HuH-7 (cell line): ENCODE data around the gene TMEM181.

Experiments
- DNase-seq: peaks from one replicate; pipeline ENCODE4 v3.0.0; 2011; ENCODE audit warnings: low spot score

TMEM181 gene

GRCh38 chr6:158564243-158565121 lies 4.6 kb downstream of the TMEM181 start:
- DNase-seq, result no peak

GRCh38 chr6:158565122-158565429 lies 5.2 kb downstream of the TMEM181 start:
- no peak for DNase-seq

DNA sequence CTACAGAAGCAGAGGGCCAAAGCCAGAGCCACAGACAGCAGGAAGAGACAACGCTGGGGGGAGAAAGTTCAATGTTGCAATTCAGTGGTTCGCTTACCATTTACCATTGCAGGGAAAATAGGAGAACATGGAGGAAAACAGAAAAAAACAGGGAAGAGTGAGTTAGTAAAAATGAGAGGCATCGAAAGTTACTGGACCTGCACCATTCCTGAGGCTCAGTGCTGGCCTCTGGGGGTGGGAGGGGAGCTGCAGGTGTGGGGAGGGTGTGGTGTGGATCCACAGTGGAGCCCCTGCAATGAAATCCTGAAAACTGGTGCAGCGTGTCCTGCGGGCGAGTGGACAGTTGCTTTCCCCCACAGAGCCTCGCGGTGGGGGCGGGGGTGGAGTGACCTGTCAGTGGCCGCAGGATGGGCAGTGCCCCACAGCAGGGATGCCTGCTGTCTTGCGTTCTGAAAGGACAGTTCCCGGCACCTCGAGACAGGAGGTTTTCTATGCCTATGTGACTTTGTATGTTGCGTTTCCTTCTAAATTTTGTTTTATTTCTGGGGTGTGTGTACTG lies 5.7 kb downstream of the TMEM181 start:
- no peak for DNase-seq

- DNase-seq, result no peak
These were observed 6.4 kb downstream of the TMEM181 start for GRCh38 chr6:158566207-158566818.

DNA sequence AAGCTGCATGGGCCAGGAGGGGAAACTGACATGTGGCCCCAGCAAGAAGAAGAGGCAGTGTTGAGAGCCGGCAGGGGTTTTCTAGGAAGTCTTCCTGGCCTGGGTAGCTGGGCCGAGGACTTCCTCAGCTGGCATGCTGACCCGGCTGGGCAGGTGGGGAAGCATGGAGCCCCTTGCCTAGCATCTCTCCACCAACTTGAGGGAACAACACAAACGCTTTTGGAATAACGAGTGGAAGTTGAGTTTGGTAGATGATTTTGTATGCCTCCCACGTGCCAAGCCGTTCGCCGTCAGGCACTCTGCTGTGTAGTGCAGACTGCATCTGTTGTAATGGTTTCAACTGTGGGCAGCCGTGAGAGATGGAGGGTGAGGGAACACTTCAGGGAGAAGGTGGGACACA lies 7.3 kb downstream of the TMEM181 start:
- no peak for DNase-seq

DNA sequence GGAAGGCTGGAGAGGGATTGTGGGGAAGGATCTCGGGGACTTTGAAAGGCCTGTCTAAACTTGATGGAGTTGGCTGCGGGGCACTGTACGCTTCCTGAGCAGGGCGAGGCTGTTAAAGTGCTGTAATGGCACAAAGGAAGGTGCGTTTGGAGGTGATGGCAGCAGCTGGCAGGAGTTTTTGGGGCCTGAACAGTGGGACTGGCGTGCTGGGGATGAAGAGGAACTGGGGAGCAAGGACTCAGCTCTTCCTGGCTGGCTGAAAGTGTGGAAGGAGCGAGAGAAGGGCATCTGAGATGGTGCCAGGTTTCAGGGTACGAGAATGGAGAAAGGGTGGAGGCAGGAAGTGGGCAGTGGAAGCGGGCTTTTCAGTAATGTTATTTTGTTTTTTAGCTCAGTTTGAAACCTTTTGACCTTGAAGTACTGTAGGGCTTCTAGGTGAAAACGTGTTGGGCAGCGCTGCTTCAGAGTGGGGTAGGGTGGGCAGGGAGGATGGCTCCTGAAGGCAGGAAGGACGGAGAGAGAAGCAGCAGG lies 8.0 kb downstream of the TMEM181 start:
- DNase-seq, result no peak

- DNase-seq, result no peak
These were observed 8.7 kb downstream of the TMEM181 start for GRCh38 chr6:158568549-158568948.

GRCh38 chr6:158569036-158569435 lies 9.1 kb downstream of the TMEM181 start:
- DNase-seq, result no peak

DNA sequence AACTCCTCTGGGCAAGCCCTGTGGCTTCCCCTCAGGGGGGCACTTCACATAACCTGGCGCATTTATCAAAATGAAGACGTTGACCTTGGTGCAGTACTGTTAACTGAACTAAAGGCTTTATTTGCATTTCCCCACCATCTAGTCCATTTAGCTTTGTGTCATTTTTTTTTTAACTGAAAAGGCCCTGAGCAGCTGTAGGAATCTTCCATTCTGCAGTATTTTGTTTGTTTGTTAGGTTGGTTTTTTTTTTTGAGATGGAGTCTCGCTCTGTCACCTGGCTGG lies 10.7 kb downstream of the TMEM181 start:
- no peak for DNase-seq

GRCh38 chr6:158571826-158572652 lies 12.1 kb downstream of the TMEM181 start:
- DNase-seq, result peak; percentile 80

DNA sequence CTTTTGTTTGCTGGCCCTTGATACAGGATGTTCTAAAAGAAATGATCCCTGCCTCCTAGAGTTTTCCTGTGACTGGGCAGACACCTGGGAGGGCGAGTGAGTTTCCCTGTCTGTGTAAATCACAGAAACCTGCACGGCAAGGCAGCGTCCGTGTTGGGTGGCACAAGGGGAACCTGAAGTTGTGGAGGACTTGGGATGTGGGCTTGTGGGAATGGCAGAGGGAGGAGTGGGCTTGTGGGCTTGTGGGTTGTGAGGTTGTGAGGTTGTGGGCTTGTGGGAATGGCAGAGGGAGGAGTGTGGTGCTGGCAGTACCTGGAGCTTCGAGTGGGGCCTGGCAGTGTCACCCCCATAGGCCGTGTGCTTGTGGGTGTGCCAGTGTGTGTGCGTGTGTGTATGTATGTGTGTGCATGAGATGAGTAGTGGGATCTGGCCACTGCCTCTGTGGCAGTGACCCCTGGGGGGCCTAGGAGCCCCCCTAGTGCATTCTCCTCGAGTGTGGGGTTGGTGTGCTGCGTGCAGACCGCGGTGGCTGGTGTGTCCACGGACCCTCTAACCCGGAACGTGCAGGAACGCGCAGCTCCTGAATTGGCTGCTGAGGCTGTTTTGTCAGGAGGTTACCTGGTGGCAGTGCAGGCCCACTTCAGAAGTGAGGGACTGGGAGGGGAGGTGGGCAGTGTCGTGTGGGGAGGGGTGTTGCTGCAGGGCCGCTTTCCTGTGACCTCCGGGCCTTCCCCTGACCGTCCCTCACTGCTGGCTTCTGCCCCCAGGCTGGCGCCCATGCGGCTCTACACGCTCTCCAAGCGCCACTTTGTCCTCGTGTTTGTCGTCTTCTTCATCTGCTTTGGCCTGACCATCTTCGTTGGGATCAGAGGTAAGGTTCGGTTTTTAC lies 13.0 kb downstream of the TMEM181 start:
- DNase-seq, result no peak

DNA sequence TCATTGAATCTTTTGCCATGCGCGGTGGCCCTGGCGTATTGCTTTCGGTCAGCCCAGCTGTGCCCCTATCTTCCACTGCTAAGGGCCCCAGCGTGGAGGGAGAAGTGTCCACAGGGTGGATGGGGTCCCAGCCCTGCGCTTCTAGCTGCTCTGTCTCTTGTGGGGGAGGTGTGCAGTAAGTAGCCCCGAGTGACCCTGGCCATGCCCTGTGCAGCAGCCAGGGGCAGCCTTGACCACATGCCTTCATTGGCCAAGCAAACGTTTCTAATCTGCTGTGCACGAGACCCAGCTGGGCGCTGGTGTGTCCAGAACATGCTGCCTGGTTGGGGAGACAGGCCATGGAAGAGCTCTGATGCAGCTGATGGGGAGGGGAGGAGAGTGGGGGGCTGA lies 13.6 kb downstream of the TMEM181 start:
- DNase-seq, result no peak

- no peak for DNase-seq
These were observed 14.9 kb downstream of the TMEM181 start for GRCh38 chr6:158574800-158575199.

GRCh38 chr6:158575550-158575949 lies 15.7 kb downstream of the TMEM181 start:
- no peak for DNase-seq

GRCh38 chr6:158584236-158584651 lies 24.4 kb downstream of the TMEM181 start:
- DNase-seq, result no peak

DNA sequence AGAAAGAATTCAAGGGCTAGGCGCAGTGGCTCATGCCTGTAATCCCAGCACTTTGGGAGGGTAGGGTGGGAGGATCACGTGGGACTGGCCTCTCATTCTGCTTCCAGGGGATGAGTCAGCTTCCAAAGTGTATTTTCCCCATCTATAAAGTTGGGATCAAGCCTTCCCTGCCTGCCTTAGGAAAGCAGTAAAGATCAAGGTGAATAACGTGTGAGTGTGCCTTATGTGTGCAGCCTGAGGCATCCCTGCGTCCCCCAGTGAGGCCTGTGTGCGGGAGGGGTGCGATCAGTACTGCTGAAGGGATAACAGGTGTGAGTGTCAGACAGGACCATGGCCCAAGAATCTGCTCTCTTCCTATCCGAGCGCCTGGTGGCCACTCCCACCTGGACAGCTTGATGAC lies 26.8 kb downstream of the TMEM181 start:
- DNase-seq, result no peak

- no peak for DNase-seq
These were observed 29.5 kb downstream of the TMEM181 start for GRCh38 chr6:158589366-158589765.

- no peak for DNase-seq
These were observed 31.4 kb downstream of the TMEM181 start for GRCh38 chr6:158591134-158591809.

DNA sequence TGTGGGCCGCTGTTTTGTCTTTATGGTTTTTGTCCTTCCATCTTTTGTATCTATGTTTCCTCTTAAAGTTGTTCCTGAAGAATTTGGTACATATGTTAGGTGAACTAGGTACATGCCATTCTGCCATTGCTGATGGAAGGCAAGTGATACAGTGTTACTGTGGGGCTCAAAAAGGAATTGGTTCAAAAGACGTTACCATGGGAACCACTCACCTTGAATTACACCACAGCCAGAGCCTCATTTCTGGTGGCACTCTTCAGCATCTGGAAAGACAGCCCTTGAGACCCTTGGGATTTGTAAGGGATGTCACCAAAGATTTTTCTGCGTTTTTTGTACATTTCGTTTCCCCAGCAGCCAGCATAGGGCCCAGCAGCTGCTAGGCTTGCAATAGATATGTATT lies 31.9 kb downstream of the TMEM181 start:
- DNase-seq, result no peak

DNA sequence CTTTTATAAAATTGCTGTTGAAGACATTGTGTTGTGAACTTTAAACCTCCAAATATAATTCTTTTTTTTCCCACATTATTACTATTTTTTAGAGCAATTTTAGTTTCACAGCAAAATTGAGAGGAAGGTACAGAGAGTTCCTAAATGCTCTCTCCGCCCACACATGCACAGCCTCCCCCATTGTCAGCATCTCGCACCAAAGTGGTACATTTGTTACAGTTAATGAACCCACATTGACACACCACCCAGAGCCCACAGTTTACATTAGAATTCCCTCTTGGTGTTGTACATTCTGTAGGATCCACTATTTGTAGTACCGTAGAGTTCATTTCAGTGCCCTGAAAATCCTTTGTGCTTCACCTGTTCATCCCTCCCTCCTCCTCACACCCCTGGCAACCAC lies 33.8 kb downstream of the TMEM181 start:
- no peak for DNase-seq

DNA sequence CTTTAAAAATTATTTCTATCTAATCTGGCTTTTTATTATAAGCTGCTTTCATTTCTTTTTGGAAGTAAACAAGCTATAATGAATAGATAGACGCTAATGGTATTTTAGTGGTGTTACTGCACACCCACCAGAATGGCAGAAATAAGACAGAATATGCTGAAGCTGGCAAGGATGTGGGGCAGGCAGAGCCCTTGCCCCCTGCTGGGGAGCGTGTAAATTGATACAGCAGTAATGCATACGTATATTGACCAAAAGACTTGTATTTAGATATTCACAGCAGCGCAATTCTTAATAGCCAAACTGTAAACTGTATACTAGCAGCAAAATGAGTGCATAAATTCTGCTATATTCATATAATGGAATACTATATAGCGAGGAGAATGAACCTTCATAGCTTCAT lies 35.3 kb downstream of the TMEM181 start:
- DNase-seq, result no peak
